ENCODE measurements around the gene SEPTIN10. TPM values are rescaled to one million over a fixed set of nuclear protein-coding genes. Genes with fewer than 3 reads are reported as not detected.

SEPTIN10 gene
- total and polyA plus RNA-seq, 2 donors (not counting 1 experiment from before 2014, with no cell fraction given), result 0.28 TPM; not detected in 1

DNA sequence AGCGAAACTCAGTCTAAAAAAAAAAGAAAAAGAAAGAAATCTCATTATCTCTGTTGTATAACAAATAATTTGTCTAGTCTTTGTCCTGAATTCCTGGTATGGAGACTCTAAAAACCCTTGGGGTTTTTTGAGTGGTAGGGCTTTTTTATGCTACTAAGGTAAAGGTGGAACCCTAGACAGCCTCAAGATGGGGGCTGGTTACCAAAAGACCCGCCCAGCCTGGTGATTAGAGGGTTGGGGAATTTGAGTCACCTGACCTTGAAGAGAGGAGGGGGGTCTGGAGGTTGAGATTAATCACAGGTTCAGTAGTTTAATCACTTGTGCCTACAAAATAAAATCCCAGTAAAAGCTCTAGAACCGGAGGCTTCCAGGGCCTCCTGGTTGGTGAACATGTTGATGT, 18.0 kb upstream of the SEPTIN10 start:
- WGBS (ENCODE audit: insufficient coverage), result 71% methylated on average over 2 of the region's 3 CpGs
- Histone ChIP-seq H3K79me2 (ENCODE audit: control insufficient read depth, insufficient read depth, low read length) (no peaks in the 10 kb centered on the region), H3K4me2 (replicated peaks; ENCODE audit: low read depth, low read length, poor library complexity, severe bottlenecking) (no peak overlapping the region), H3K9me3 (ENCODE audit: control extremely low read depth in 1 of 3, control insufficient read depth in 2 of 3, insufficient read depth in 1 of 3, low read length in 2 of 3) (no peaks in the 10 kb centered on the region), H4K20me1 (ENCODE audit: control insufficient read depth, insufficient read depth, low read length, poor library complexity, severe bottlenecking) (no peaks in the 10 kb centered on the region), H3K4me1 (ENCODE audit: control insufficient read depth in 2 of 2, insufficient read depth in 2 of 2, low read length in 2 of 2) (no peaks in the 10 kb centered on the region), H3K27me3 (replicated peaks in 1 of 4; ENCODE audit: control extremely low read depth in 1 of 4, control insufficient read depth in 3 of 4, insufficient read depth in 4 of 4, low read length in 3 of 4) (no peaks in the 10 kb centered on the region), H3K9ac (ENCODE audit: low read length) (no peak overlapping the region), H3K36me3 (replicated peaks in 1 of 2; ENCODE audit: control extremely low read depth in 1 of 2, control insufficient read depth in 1 of 2, extremely low read depth in 1 of 2, insufficient read depth in 2 of 2, low read length in 1 of 2) (no peaks in the 10 kb centered on the region), H3K4me3 (ENCODE audit: control extremely low read depth in 1 of 5, extremely low read depth in 1 of 5, insufficient read depth in 1 of 5, low read depth in 2 of 5, low read length in 4 of 5) (no peak overlapping the region), H2AFZ (ENCODE audit: insufficient read depth, low read depth, low read length, poor library complexity, severe bottlenecking) (no peak overlapping the region), H3K27ac (ENCODE audit: low read length in 2 of 2) (no peak overlapping the region)
- Mint-ChIP-seq H3K4me3 (no peak overlapping the region), H3K4me1 (no peaks in the 10 kb centered on the region), H3K27ac (no peak overlapping the region), H3K9me3 (ENCODE audit: insufficient read depth) (no peaks in the 10 kb centered on the region), H3K27me3 (peaks cover 13% of the 10 kb centered on the region)
- no peak for ATAC-seq (ENCODE audit: low read depth)
- ChIA-PET POLR2A (no interaction called here), CTCF (no interaction called here)
- no peak for DNase-seq
- intact Hi-C loops (cut with micrococcal nuclease), result no loop called here
- no peak for TF ChIP-seq EZH2 (IDR thresholded peaks at IDR 0.05; ENCODE audit: borderline replicate concordance, insufficient read depth, low read depth, low read length, poor library complexity, severe bottlenecking)
- TF ChIP-seq, protein P1, sequence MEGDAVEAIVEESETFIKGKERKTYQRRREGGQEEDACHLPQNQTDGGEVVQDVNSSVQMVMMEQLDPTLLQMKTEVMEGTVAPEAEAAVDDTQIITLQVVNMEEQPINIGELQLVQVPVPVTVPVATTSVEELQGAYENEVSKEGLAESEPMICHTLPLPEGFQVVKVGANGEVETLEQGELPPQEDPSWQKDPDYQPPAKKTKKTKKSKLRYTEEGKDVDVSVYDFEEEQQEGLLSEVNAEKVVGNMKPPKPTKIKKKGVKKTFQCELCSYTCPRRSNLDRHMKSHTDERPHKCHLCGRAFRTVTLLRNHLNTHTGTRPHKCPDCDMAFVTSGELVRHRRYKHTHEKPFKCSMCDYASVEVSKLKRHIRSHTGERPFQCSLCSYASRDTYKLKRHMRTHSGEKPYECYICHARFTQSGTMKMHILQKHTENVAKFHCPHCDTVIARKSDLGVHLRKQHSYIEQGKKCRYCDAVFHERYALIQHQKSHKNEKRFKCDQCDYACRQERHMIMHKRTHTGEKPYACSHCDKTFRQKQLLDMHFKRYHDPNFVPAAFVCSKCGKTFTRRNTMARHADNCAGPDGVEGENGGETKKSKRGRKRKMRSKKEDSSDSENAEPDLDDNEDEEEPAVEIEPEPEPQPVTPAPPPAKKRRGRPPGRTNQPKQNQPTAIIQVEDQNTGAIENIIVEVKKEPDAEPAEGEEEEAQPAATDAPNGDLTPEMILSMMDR (IDR thresholded peaks at IDR 0.05), result no peak

DNA sequence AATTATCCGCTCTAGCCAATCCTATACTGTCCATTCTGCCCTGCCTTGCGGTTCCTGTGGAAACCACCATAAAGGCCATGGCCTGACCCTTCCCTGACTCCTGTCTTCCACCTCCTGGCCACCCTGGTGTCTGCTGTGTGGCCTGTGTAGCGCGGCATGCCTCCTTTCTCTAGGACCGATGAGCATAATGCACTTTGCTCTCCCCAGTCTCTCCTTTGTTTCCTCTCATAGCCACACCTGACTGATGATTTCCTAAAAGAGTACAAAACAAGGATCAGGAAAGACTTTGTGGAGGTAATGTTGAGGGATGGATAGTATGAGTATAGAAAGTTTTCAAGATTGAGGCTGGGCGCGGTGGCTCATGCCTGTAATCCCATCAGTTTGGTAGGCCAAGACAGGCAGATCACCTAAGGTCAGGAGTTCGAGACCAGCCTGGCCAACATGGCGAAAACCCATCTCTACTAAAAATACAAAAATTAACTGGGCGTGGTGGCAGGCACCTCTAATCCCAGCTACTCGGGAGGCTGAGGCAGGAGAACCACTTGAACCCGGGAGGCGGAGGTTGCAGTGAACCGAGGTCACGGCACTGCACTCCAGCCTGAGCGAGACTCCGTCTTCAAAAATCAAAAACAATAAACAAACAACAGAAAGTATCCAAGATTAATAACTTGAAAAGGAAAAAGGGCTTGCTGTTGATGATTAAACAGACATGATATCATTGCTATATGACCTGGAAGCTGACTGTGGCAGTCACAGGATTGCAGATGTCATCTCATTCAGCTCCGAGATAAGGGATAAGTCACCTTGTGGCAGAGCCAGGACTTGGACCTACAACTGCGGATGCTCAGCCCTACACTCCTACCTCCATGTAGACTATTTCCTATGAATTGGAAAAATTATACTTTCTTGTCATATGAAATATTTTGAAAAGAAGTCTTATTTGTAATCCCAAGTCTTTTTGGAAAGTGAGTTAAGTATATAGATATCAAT, 17.0 kb upstream of the SEPTIN10 start:
- DNase-seq (no peak), ATAC-seq (ENCODE audit: low read depth) (no peak)
- no peak overlapping the region for H2AFZ ChIP-seq (ENCODE audit: insufficient read depth, low read depth, low read length, poor library complexity, severe bottlenecking)
- H3K9me3 Mint-ChIP-seq (ENCODE audit: insufficient read depth), result no peaks in the 10 kb centered on the region
- no peak overlapping the region for H3K4me2 ChIP-seq (replicated peaks; ENCODE audit: low read depth, low read length, poor library complexity, severe bottlenecking)
- no peaks in the 10 kb centered on the region for H3K79me2 ChIP-seq (ENCODE audit: control insufficient read depth, insufficient read depth, low read length)
- peaks cover 18% of the 10 kb centered on the region for H3K27me3 Mint-ChIP-seq
- intact Hi-C loops (cut with micrococcal nuclease), result no loop called here
- 91% methylated on average over 13 of the region's 19 CpGs for WGBS (ENCODE audit: insufficient coverage)
- CTCF ChIA-PET, result no interaction called here
- H3K27ac Mint-ChIP-seq, result no peak overlapping the region
- no peak for TF ChIP-seq EZH2 (IDR thresholded peaks at IDR 0.05; ENCODE audit: borderline replicate concordance, insufficient read depth, low read depth, low read length, poor library complexity, severe bottlenecking)
- TF ChIP-seq, protein P1 (IDR thresholded peaks at IDR 0.05), result no peak
- H3K4me3 Mint-ChIP-seq, result no peak overlapping the region
- no peak overlapping the region for H3K27ac ChIP-seq (ENCODE audit: low read length in 2 of 2)
- no peaks in the 10 kb centered on the region for H3K4me1 Mint-ChIP-seq
- no peak overlapping the region for H3K4me3 ChIP-seq (ENCODE audit: control extremely low read depth in 1 of 5, extremely low read depth in 1 of 5, insufficient read depth in 1 of 5, low read depth in 2 of 5, low read length in 4 of 5)
- POLR2A ChIA-PET, result no interaction called here
- no peaks in the 10 kb centered on the region for H3K4me1 ChIP-seq (ENCODE audit: control insufficient read depth in 2 of 2, insufficient read depth in 2 of 2, low read length in 2 of 2)
- H3K9ac ChIP-seq (ENCODE audit: low read length), result no peak overlapping the region
- no peaks in the 10 kb centered on the region for H4K20me1 ChIP-seq (ENCODE audit: control insufficient read depth, insufficient read depth, low read length, poor library complexity, severe bottlenecking)
- peaks cover 0 to 4% (median 0%) of the 10 kb centered on the region in 4 experiments for H3K27me3 ChIP-seq (replicated peaks in 1 of 4; ENCODE audit: control extremely low read depth in 1 of 4, control insufficient read depth in 3 of 4, insufficient read depth in 4 of 4, low read length in 3 of 4)
- no peaks in the 10 kb centered on the region for H3K9me3 ChIP-seq (ENCODE audit: control extremely low read depth in 1 of 3, control insufficient read depth in 2 of 3, insufficient read depth in 1 of 3, low read length in 2 of 3)
- H3K36me3 ChIP-seq (replicated peaks in 1 of 2; ENCODE audit: control extremely low read depth in 1 of 2, control insufficient read depth in 1 of 2, extremely low read depth in 1 of 2, insufficient read depth in 2 of 2, low read length in 1 of 2), result no peaks in the 10 kb centered on the region
